Measurements from ENCODE around the gene GPR89B.
"Not testable (repeated sequence)": the region's sequence is repeated elsewhere in the genome, so short reads cannot be mapped to it uniquely, and the experiment has no call there.

DNA sequence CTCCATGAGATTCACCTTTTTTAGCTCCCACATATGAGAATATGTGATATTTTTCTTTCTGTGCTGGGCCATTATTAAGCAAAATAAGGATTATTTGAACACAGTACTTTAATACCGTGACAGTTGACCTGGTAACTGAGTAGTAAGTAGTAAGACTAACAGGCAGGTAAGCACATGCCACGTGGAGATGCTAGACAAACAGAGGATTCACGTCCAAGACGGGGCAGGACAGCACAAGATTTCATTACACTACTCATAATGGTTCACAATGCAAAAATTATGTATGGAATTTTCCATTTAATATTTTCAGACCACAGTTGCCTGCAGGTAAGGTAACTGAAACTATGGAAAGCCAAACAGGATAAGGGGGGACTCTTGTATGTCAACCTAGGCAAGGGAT is 79.5 kb downstream of the GPR89B start:
- TF ChIP-seq, protein P1, sequence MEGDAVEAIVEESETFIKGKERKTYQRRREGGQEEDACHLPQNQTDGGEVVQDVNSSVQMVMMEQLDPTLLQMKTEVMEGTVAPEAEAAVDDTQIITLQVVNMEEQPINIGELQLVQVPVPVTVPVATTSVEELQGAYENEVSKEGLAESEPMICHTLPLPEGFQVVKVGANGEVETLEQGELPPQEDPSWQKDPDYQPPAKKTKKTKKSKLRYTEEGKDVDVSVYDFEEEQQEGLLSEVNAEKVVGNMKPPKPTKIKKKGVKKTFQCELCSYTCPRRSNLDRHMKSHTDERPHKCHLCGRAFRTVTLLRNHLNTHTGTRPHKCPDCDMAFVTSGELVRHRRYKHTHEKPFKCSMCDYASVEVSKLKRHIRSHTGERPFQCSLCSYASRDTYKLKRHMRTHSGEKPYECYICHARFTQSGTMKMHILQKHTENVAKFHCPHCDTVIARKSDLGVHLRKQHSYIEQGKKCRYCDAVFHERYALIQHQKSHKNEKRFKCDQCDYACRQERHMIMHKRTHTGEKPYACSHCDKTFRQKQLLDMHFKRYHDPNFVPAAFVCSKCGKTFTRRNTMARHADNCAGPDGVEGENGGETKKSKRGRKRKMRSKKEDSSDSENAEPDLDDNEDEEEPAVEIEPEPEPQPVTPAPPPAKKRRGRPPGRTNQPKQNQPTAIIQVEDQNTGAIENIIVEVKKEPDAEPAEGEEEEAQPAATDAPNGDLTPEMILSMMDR (IDR thresholded peaks at IDR 0.05), result not testable (repeated sequence)
- not testable (repeated sequence) for TF ChIP-seq POLR2AphosphoS5, POLR2A (IDR thresholded peaks at IDR 0.05)
